Activated T-helper 1 cell treated with anti-CD3 and anti-CD28 coated beads, Interleukin-12 subunit alpha, Interleukin-12 subunit beta, Interleukin-2, Interleukin-4 antibody, amounts not matched to agents 30 ng/mL and 10 ng/mL and 1 ng/mL, durations not matched to agents 14 hours and 24 hours and 36 hours (primary cell): ENCODE measurements around the gene CNTFR. TPM values are rescaled to one million over a fixed set of nuclear protein-coding genes. Genes with fewer than 3 reads are reported as not detected.
"Not testable (repeated sequence)": the region's sequence is repeated elsewhere in the genome, so short reads cannot be mapped to it uniquely, and the experiment has no call there.

Experiments used
- DNase-seq: peaks from one replicate; pipeline ENCODE4 v3.0.0; 2021; ENCODE audit warnings: low spot score
- H3K27ac Mint-ChIP-seq: one replicate; pipeline ENCODE4 v1.8.0; 2021; ENCODE audit warnings: mild to moderate bottlenecking, mixed read lengths
- H3K27me3 Mint-ChIP-seq: one replicate; pipeline ENCODE4 v1.8.0; 2022; ENCODE audit warnings: mild to moderate bottlenecking, moderate library complexity, mixed read lengths; ENCODE audit not compliant: insufficient read depth
- H3K36me3 Mint-ChIP-seq: one replicate; pipeline ENCODE4 v1.8.0; 2021; ENCODE audit warnings: low read depth, mixed read lengths
- H3K4me1 Mint-ChIP-seq: one replicate; pipeline ENCODE4 v1.8.0; 2021; ENCODE audit warnings: low read depth, mixed read lengths
- H3K4me3 Mint-ChIP-seq: one replicate; pipeline ENCODE4 v1.8.0; 2021; ENCODE audit warnings: mild to moderate bottlenecking, moderate library complexity, mixed read lengths
- H3K9me3 Mint-ChIP-seq: one replicate; pipeline ENCODE4 v1.8.0; 2021; ENCODE audit warnings: mixed read lengths
- intact Hi-C: fragments of 100-400 bp; cut with micrococcal nuclease; formaldehyde crosslinking; loops from one replicate; pipeline ENCODE4 v1.15.1; 2024
- total RNA-seq: library from RNA; stranded (reverse); gene quantifications from 2 replicates; pipeline ENCODE4 v1.2.3, GENCODE V29; 2022

The CNTFR gene
- total RNA-seq, result not detected in 2 replicates

- peaks cover 1% of the 10 kb centered on the region for H3K36me3 Mint-ChIP-seq
- peak within 1 kb of the TSS; percentile 64 for H3K4me3 Mint-ChIP-seq
- no peaks in the 10 kb centered on the region for H3K9me3 Mint-ChIP-seq
- H3K27me3 Mint-ChIP-seq, result peaks cover 74% of the 10 kb centered on the region
- H3K27ac Mint-ChIP-seq, result peak within 1 kb of the TSS; percentile 10
- DNase-seq, result no peak
- intact Hi-C loops, result loop anchor here (2.0 to 5.0 kb wide), 2 partner anchors 67 to 133 kb away; partner anchors contain the start of genes DNAI1, ENHO and FAM219A
- H3K4me1 Mint-ChIP-seq, result peaks cover 15% of the 10 kb centered on the region
Measured at GRCh38 chr9:34589636-34590380, at the start of gene CNTFR. Gene CNTFR, minus strand, starts transcription at chr9:34589724. Its CDS starts 20,743 bp downstream, at chr9:34568981.

- not testable (repeated sequence) for H3K27ac Mint-ChIP-seq, DNase-seq, H3K9me3 Mint-ChIP-seq, H3K27me3 Mint-ChIP-seq, H3K4me3 Mint-ChIP-seq
- intact Hi-C loops, result loop anchor here (5.0 to 10.0 kb wide), 2 partner anchors 37 to 435 kb away; partner anchors contain the start of genes FANCG and VCP
- Mint-ChIP-seq H3K36me3 (peaks cover 16% of the 10 kb centered on the region), H3K4me1 (peaks cover 32% of the 10 kb centered on the region)
Measured at GRCh38 chr9:34639322-34639721, 49.8 kb upstream of the CNTFR start.

- Mint-ChIP-seq H3K4me1 (peaks cover 39% of the 10 kb centered on the region), H3K9me3 (no peaks in the 10 kb centered on the region), H3K36me3 (peaks cover 22% of the 10 kb centered on the region), H3K4me3 (peak overlapping the region; percentile 97), H3K27ac (peak overlapping the region; percentile 62), H3K27me3 (no peaks in the 10 kb centered on the region)
- DNase-seq, result no peak
- intact Hi-C loops, result loop anchor here (1.0 to 10.0 kb wide), 3 partner anchors 26 to 437 kb away; partner anchors contain the start of genes FANCG and VCP
Measured at GRCh38 chr9:34638138-34638445, 48.6 kb upstream of the CNTFR start.

GRCh38 chr9:34637356-34638137 lies 48.0 kb upstream of the CNTFR start, which contains the start of gene SIGMAR1:
Gene SIGMAR1, minus strand, starts transcription at chr9:34637787. Its CDS starts 90 bp downstream, at chr9:34637697.
- no peaks in the 10 kb centered on the region for H3K27me3 Mint-ChIP-seq
- no peaks in the 10 kb centered on the region for H3K9me3 Mint-ChIP-seq
- peak within 1 kb of the TSS; percentile 88 for H3K27ac Mint-ChIP-seq
- peaks cover 25% of the 10 kb centered on the region for H3K36me3 Mint-ChIP-seq
- peak within 1 kb of the TSS; percentile 97 for H3K4me3 Mint-ChIP-seq
- intact Hi-C loops, result loop anchor here (1.0 to 10.0 kb wide), 7 partner anchors 9 to 437 kb away; partner anchors contain the start of genes DCTN3, DNAI1, FAM219A and FANCG
- peak; percentile 94 for DNase-seq
- H3K4me1 Mint-ChIP-seq, result peaks cover 39% of the 10 kb centered on the region

GRCh38 chr9:34636791-34637355 lies 47.3 kb upstream of the CNTFR start:
- DNase-seq, result peak; percentile 15
- Mint-ChIP-seq H3K4me3 (peak overlapping the region; percentile 97), H3K4me1 (peaks cover 39% of the 10 kb centered on the region), H3K36me3 (peaks cover 31% of the 10 kb centered on the region), H3K9me3 (no peaks in the 10 kb centered on the region), H3K27me3 (no peaks in the 10 kb centered on the region), H3K27ac (peak overlapping the region; percentile 88)
- intact Hi-C loops, result loop anchor here (1.0 to 10.0 kb wide), 6 partner anchors 9 to 438 kb away; partner anchors contain the start of genes DCTN3, DNAI1, FAM219A and FANCG

- peaks cover 3% of the 10 kb centered on the region for H3K27me3 Mint-ChIP-seq
- peak overlapping the region; percentile 97 for H3K4me3 Mint-ChIP-seq
- H3K27ac Mint-ChIP-seq, result peak overlapping the region; percentile 40
- intact Hi-C loops, result loop anchor here (5.0 to 10.0 kb wide), 2 partner anchors 33 to 439 kb away; partner anchors contain the start of genes FANCG and VCP
- DNase-seq, result no peak
- H3K4me1 Mint-ChIP-seq, result peaks cover 34% of the 10 kb centered on the region
- no peaks in the 10 kb centered on the region for H3K9me3 Mint-ChIP-seq
- H3K36me3 Mint-ChIP-seq, result peaks cover 31% of the 10 kb centered on the region
Measured at GRCh38 chr9:34635556-34635955, 46.0 kb upstream of the CNTFR start.

- peak overlapping the region; percentile 59 for H3K4me3 Mint-ChIP-seq
- peaks cover 39% of the 10 kb centered on the region for H3K4me1 Mint-ChIP-seq
- H3K27me3 Mint-ChIP-seq, result peaks cover 12% of the 10 kb centered on the region
- DNase-seq, result no peak
- H3K27ac Mint-ChIP-seq, result no peak overlapping the region
- peaks cover 31% of the 10 kb centered on the region for H3K36me3 Mint-ChIP-seq
- no peaks in the 10 kb centered on the region for H3K9me3 Mint-ChIP-seq
- intact Hi-C loops, result loop anchor here (1.0 to 10.0 kb wide), 3 partner anchors 22 to 440 kb away; partner anchors contain the start of genes FANCG, RPP25L and VCP
Measured at GRCh38 chr9:34634551-34635248, 45.2 kb upstream of the CNTFR start.

- peak overlapping the region; percentile 59 for H3K4me3 Mint-ChIP-seq
- peak; percentile 62 for DNase-seq
- peaks cover 31% of the 10 kb centered on the region for H3K36me3 Mint-ChIP-seq
- intact Hi-C loops, result loop anchor here (1.0 to 10.0 kb wide), 2 partner anchors 22 to 441 kb away; partner anchors contain the start of genes FANCG, RPP25L and VCP
- no peaks in the 10 kb centered on the region for H3K9me3 Mint-ChIP-seq
- H3K4me1 Mint-ChIP-seq, result peaks cover 39% of the 10 kb centered on the region
- peaks cover 19% of the 10 kb centered on the region for H3K27me3 Mint-ChIP-seq
- no peak overlapping the region for H3K27ac Mint-ChIP-seq
Measured at GRCh38 chr9:34633851-34634550, 44.5 kb upstream of the CNTFR start.

- Mint-ChIP-seq H3K27ac (no peak overlapping the region), H3K9me3 (no peaks in the 10 kb centered on the region), H3K36me3 (peaks cover 35% of the 10 kb centered on the region), H3K4me1 (peaks cover 37% of the 10 kb centered on the region), H3K4me3 (no peak overlapping the region), H3K27me3 (peaks cover 24% of the 10 kb centered on the region)
- no peak for DNase-seq
- intact Hi-C loops, result loop anchor here (10.0 kb wide), 1 partner anchor 442 kb away; the partner anchor contains the start of genes FANCG and VCP
Measured at GRCh38 chr9:34633166-34633565, 43.6 kb upstream of the CNTFR start.

GRCh38 chr9:34630402-34631154 lies 41.1 kb upstream of the CNTFR start:
- DNase-seq, result no peak
- peaks cover 46% of the 10 kb centered on the region for H3K27me3 Mint-ChIP-seq
- H3K36me3 Mint-ChIP-seq, result peaks cover 29% of the 10 kb centered on the region
- peak overlapping the region; percentile 11 for H3K4me3 Mint-ChIP-seq
- no peaks in the 10 kb centered on the region for H3K9me3 Mint-ChIP-seq
- H3K4me1 Mint-ChIP-seq, result peaks cover 31% of the 10 kb centered on the region
- no peak overlapping the region for H3K27ac Mint-ChIP-seq
- intact Hi-C loops, result loop anchor here (10.0 kb wide), 1 partner anchor 444 kb away; the partner anchor contains the start of genes FANCG and VCP

- Mint-ChIP-seq H3K27ac (no peak overlapping the region), H3K36me3 (peaks cover 20% of the 10 kb centered on the region), H3K27me3 (peaks cover 51% of the 10 kb centered on the region), H3K9me3 (no peaks in the 10 kb centered on the region), H3K4me3 (peak overlapping the region; percentile 74), H3K4me1 (peaks cover 22% of the 10 kb centered on the region)
- no peak for DNase-seq
- intact Hi-C loops, result loop anchor here (1.0 kb wide), 1 partner anchor 17 kb away; the partner anchor contains the start of gene RPP25L
Measured at GRCh38 chr9:34629491-34629808, 39.9 kb upstream of the CNTFR start.
